DOHH2 (cell line): Measurements from ENCODE around the gene MB.

Experiments
- EZH2phosphoT487 ChIP-seq: fragments of 200-600 bp; sonication (generic); IDR thresholded peaks from 2 replicates; pipeline ENCODE4 v1.6.1; 2017; ENCODE audit warnings: borderline replicate concordance, mild to moderate bottlenecking, antibody characterized with exemption, low read length, moderate library complexity, mixed read lengths
- TF ChIP-seq, protein P1 (sequence below): fragments of 200-600 bp; sonication (generic); IDR thresholded peaks from one replicate; pipeline ENCODE4 v1.5.1; 2014; ENCODE audit warnings: antibody characterized with exemption, mild to moderate bottlenecking, low read depth, low read length; ENCODE audit not compliant: poor library complexity, severe bottlenecking

DNA sequence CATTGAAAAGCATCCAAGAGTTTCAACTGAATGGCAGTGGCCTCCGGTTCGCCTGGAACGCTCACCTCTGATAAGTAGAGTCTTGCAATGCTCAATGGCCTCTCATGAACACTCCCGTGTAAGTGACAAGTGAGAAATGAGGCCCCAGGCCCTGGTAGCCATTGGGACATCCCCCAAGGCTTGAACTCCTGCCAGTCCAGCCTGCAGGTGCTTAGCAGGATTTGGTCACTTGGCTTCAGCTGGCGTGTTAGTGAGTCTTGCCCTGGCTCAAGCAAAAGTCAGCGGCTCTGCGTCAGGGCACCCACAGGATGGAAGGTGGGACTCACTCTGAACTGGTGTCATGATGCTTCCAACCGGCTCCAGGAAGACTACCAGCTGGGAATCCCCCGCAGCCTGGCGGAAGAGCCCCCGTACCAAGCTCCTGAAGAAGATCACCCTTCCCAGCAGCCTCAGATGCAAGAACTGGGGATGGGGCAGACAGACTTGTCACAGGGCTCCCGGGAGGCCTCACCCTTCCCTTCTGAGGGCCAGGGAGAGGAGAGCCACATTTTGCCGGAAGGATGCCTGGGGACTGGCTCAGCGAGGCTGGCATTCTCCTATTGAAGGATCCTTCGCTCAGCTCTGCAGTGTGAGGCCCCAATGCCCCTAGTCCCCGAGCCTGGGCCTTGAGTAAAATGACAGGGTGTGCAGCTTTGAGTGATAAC, 19.3 kb downstream of the MB start:
- TF ChIP-seq, protein P1, sequence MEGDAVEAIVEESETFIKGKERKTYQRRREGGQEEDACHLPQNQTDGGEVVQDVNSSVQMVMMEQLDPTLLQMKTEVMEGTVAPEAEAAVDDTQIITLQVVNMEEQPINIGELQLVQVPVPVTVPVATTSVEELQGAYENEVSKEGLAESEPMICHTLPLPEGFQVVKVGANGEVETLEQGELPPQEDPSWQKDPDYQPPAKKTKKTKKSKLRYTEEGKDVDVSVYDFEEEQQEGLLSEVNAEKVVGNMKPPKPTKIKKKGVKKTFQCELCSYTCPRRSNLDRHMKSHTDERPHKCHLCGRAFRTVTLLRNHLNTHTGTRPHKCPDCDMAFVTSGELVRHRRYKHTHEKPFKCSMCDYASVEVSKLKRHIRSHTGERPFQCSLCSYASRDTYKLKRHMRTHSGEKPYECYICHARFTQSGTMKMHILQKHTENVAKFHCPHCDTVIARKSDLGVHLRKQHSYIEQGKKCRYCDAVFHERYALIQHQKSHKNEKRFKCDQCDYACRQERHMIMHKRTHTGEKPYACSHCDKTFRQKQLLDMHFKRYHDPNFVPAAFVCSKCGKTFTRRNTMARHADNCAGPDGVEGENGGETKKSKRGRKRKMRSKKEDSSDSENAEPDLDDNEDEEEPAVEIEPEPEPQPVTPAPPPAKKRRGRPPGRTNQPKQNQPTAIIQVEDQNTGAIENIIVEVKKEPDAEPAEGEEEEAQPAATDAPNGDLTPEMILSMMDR: no peak
- TF ChIP-seq EZH2phosphoT487: no peak
